ENCODE measurements around the gene IFNK.

Gene IFNK

DNA sequence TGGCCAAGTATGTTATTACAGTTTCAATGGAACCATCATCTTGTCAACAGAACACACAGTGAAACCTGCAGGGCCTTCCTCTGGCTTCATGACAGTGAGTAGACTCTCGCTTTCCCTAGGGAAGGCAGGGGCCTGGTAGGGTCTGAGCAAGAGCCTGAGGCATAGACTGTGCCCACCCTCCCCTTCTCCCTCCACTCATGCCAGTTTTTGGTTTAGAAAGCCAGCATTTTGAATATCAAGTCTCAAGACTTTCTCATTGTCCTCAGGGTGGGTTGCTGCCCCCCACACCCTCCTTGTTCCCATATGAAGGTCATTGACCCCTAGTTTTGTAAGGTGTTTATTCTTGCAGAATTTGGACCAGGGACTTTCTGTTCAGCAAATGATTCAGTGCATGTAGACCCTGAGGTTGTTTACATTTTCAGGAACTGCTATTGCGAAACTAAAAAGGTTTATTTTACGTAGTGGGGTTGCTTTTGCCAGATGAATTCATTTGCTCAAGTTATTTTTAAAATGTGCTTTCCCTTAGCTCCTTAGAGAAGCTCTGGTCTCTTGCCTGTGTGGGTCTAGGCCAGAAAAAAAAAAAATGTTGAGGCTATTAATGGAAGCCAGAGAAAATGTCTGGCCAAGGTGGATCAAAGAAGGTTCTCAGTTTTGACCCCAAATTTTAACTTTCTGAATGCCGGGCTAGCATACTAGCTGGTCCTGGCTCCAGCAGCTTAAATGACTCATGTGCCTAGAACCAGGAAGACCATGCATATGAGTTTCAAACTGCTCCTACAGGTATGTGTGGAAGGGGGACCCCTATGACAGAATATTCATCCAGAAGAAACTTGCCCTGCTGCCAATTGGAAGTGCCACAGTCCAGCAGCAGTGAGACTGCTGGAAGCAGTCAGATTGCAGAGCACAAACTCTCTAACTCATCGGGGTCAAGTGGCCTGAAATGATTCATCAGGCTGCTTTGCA, 15.7 kb downstream of the IFNK start:
- peak in 2 of 4 experiments; percentile 35 to 64 for DNase-seq

DNA sequence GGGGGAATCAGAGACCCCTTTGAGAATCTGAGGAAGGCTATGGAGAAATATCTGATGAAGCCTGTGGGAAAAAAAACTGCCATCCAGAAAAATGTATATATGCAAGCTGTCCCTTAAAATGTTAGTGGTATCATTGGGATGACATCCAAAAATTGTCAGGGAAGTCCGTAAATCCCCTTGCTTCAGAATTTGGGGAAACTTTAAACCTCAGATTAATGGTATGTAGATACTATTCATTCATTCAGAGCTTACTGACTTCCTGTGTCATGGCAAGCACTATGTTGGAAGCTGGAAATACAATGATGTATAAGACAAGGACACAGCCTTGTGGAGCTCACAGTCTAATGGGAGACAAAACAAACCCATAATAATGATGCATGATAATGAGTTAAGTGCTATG, 16.4 kb downstream of the IFNK start:
- DNase-seq: no peak

GRCh38 chr9:27541740-27542139, 17.6 kb downstream of the IFNK start:
- no peak for DNase-seq

DNA sequence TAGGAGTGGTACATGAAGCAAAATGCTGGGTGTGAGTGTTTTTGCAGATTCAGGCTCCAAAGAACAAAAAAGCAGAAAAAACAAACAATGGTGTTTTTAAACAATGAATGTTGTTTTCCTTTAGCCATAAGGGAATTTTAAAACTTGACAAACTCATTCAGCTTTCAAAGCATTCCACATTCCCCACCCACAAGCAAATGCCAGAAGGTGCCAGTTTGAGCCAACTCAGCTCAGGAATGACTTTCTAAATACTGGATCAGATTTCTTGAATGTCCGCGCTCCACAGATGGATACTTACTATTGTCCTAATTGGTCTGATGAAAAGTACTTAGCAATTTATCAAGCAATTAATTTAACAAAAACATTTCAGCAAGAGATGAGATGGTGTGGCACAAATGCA, 18.4 kb downstream of the IFNK start:
- no peak for DNase-seq

- DNase-seq: no peak
These were observed 21.4 kb downstream of the IFNK start for GRCh38 chr9:27545471-27545870.

GRCh38 chr9:27548055-27548741, 24.1 kb downstream of the IFNK start:
- peak; percentile 38 to 67 (median 49) for DNase-seq

GRCh38 chr9:27549196-27549755, 25.2 kb downstream of the IFNK start:
- no peak for DNase-seq

DNA sequence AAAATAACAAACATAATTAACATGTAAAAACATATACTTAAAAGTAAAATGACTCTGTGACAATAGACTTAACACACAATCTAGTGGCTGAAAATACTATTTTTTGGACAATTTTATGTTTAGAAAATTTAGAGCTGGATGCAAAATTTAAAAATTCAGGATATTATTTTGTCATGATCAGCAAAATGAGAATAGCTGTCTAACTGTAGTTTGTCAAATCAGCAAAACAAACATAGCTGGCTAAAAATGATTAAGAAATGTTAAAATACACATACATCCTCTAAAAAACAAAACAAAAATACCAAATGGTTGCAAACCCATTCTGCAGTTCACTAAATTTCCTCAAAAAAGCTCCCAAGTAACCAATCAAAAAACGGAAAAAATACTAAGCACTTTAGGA, 30.6 kb downstream of the IFNK start:
- DNase-seq: no peak

- DNase-seq: no peak
These were observed 32.4 kb downstream of the IFNK start for GRCh38 chr9:27556470-27556869.

- no peak for DNase-seq
These were observed 34.2 kb downstream of the IFNK start for GRCh38 chr9:27558307-27558706.

DNA sequence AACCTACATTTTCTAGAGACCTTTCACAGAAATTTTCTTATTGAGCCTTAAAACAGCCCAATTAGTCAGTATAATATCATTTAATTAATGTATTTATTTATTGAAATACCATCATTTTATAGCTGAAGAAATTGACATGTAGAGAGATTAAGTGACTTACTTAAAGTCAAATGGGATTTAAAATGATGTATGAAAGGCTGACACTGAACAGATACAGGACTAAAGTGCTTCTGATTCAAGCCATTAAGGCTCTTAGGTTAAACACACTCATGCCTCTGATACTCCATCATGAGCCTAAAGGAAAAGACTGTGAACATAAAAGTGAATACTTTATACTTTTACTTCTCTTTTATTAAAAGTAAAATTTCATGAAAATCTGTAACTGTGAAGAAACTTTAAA, 36.4 kb downstream of the IFNK start:
- DNase-seq: no peak

DNA sequence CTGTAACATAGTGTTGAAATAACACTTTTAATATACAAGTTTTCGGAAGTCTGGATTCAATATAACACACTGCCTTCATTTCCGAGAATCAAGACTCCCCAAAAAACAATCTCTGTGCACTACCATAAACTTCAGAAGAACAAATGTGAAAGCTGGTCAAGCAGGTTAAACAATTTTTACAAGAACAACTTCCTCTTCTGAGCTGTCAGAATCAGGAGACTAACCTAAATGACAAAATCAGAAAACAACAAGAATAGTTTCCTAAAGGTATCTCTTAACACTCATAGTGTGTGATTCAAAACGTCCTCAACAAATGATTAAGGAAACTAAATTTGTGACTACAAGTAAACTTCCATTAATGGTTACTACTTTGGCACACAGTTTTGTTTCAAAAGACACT, 37.6 kb downstream of the IFNK start:
- DNase-seq: peak in 2 of 4 experiments; percentile 19 to 41

- DNase-seq: peak in 2 of 4 experiments; percentile 66 to 70
These were observed 39.8 kb downstream of the IFNK start for GRCh38 chr9:27563738-27564430.

DNA sequence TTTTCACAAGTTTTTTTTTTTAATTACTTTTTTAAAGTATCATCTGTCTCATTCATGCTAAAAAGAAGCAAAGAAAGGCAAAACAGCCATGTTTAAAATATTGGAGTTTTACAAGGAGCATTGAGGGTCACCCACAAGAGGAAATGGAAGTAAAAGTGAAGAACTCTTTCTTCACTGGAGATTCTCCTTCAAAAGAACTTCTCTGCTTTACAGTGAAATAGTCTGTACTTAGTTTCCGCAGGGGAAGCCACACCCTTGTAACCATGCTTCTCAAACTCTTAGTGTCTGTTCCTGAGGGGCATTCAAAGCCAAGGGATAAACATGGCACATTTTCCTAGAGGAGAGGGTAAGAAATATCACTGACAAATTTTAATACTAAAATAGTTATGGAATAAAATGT, 40.6 kb downstream of the IFNK start:
- DNase-seq: peak; percentile 36 to 83 (median 66)

DNA sequence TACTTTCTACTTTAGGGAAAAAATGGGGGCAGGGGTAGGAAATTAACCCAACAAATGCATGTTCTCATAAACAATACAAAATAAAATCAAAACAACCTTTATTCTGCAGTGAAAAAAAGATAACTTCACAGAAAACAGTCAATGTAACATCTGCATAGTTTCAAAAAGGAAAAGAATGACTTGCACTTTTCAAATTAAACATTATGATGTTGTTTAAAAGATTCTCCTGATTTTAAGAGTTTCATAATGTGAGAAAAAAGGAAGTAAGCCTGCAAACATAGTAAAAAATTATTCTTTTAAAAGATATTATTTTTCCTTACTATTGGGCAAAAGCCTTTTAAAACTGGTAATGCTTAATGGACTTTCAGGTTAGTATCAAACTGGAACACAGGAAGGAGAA, 41.6 kb downstream of the IFNK start:
- peak in 2 of 4 experiments; percentile 50 to 66 for DNase-seq

DNA sequence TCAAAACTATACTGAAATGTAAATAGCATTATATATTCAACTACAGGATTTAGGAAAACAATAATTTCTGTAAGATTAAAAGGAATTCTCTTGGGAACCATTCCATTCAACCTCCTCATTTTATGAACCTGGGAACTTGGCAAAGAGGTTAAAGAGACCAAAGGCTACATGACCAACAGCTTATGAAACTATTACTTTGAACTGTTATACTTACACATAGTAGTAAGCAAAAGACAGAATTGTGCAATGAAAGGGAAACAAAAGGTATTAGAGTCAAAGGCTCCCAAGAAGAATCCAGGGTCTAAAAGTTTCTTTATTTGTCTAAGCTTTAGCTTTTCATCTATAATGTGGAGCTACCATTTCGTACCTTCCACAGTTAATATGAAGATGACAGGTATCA, 42.0 kb downstream of the IFNK start:
- DNase-seq: peak in 2 of 4 experiments; percentile 45 to 47

- DNase-seq: no peak
These were observed 45.3 kb downstream of the IFNK start for GRCh38 chr9:27569406-27569805.

- peak; percentile 28 to 56 (median 43) for DNase-seq
These were observed 46.9 kb downstream of the IFNK start for GRCh38 chr9:27571011-27571410.

DNA sequence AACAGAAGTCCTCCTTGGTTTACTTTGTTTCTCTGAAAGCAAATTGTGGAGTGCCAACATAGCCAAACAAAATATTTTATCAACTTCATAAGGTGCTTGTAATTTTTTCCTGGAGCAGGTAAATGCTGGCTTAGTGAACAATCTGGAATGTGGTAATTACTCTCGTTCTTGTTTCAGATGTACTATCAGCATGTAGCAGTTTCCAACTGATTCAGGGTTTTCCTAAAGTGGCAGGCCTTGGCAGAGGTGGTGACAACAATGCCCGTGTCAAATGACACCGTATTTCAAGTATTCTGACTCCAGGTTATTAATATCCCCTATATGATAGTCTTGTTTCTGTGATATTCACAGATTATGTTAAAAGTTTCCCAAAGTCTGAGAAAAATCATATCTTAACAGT, 48.0 kb downstream of the IFNK start:
- peak; percentile 8 to 49 (median 33) for DNase-seq

GRCh38 chr9:27572566-27572917, 48.5 kb downstream of the IFNK start:
- DNase-seq: peak; percentile 92 to 98 (median 94)

- peak; percentile 87 to 96 (median 92) for DNase-seq
These were observed 49.0 kb downstream of the IFNK start, which contains the start of gene C9orf72 for GRCh38 chr9:27572918-27573633. Gene C9orf72, minus strand, starts transcription at chr9:27573481. Its CDS starts 6,361 bp downstream, at chr9:27567120.

Data from suppressor macrophage (primary cell).